ENCODE measurements around the gene CCDC71.

DNA sequence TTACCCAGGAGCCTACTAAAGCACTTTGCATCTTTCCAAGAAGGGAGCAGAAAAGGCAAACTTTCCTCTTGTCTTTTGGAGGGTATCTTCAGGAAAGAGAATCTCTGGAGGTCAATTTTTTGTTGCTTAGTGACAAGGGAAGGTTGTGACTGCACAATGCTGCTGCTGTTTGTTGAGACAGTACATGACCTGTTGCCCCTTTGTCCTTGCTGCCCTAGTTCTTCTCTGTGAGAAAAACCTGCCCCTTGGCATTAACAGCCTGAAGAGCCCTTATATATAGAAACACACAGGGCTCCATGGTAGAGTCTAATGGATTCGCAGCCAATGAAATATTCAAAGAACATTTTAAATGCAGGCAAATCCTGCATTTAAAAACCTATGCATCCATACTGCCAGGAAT, 25.6 kb upstream of the CCDC71 start:
- TF ChIP-seq EZH2 (IDR thresholded peaks at IDR 0.05; ENCODE audit: insufficient read depth, poor library complexity, severe bottlenecking) (no peak), EZH2phosphoT487 (IDR thresholded peaks at IDR 0.05; ENCODE audit: insufficient read depth, low read depth) (no peak)

Measured in GM23248 (cell line).